ENCODE measurements around the gene TGM1.

GRCh38 chr14:24234095-24235005 is 28.6 kb downstream of the TGM1 start:
- TF ChIP-seq HDGF (IDR thresholded peaks at IDR 0.05; ENCODE audit: borderline replicate concordance) = no peak
- TF ChIP-seq NFRKB (IDR thresholded peaks at IDR 0.05) = no peak

Measured in HEK293T (cell line).